Lower lobe of right lung (tissue), 2 donors: ENCODE measurements around the gene MAP2K4. TPM values are rescaled to one million over a fixed set of nuclear protein-coding genes. Genes with fewer than 3 reads are reported as not detected.

Source experiments
- ATAC-seq, 2 donors: fragments of 200-7000 bp; cut with Tn5 transposase; one replicate each; pipeline ENCODE4 v1.9.1; 2020 to 2022; ENCODE audit warnings: mild to moderate bottlenecking in 2 of 2, moderate library complexity in 2 of 2
- DNase-seq: peaks from one replicate; pipeline ENCODE4 v3.0.0-alpha.2; 2020
- H3K27ac ChIP-seq: fragments of 200-600 bp; one replicate; pipeline ENCODE4 v1.8.0; 2022
- H3K27me3 ChIP-seq: fragments of 200-600 bp; one replicate; pipeline ENCODE4 v1.8.0; 2022; ENCODE audit warnings: low read depth
- H3K36me3 ChIP-seq: fragments of 200-600 bp; one replicate; pipeline ENCODE4 v1.8.0; 2022; ENCODE audit warnings: mild to moderate bottlenecking
- H3K4me1 ChIP-seq: fragments of 200-600 bp; one replicate; pipeline ENCODE4 v1.8.0; 2022
- H3K4me3 ChIP-seq: fragments of 200-600 bp; one replicate; pipeline ENCODE4 v1.8.0; 2022; ENCODE audit warnings: mild to moderate bottlenecking
- H3K9me3 ChIP-seq: fragments of 200-600 bp; one replicate; pipeline ENCODE4 v1.8.0; 2022
- CTCF ChIP-seq: fragments of 200-600 bp; IDR thresholded peaks from one replicate; pipeline ENCODE4 v1.8.0; 2022; ENCODE audit warnings: antibody characterized with exemption, mild to moderate bottlenecking
- intact Hi-C: fragments of 100-400 bp; cut with DNase I; formaldehyde crosslinking; loops from one replicate; pipeline ENCODE4 v1.11.0; 2022
- total RNA-seq: library from RNA; stranded (reverse); fragmentation: NEBNext Ultra II Directional; extraction: Animal tissue kit (Norgen Biotek cat#: 25700); gene quantifications from one replicate; pipeline ENCODE4 v1.2.1, GENCODE V29; 2021
- donor health status: DM: no; HTN: yes; CAD: no; lungs with severe emphysema.

MAP2K4 gene
- total RNA-seq, 1 donor from 2014 or later, result 33.0 TPM

GRCh38 chr17:12057520-12057919 lies 36.8 kb downstream of the MAP2K4 start:
- Histone ChIP-seq H3K4me1 (no peaks in the 10 kb centered on the region), H3K4me3 (no peak overlapping the region), H3K9me3 (no peaks in the 10 kb centered on the region), H3K27ac (no peak overlapping the region), H3K27me3 (no peaks in the 10 kb centered on the region), H3K36me3 (no peaks in the 10 kb centered on the region)
- no peak for ATAC-seq
- intact Hi-C loops, result no loop called here
- no peak for DNase-seq
- no peak for TF ChIP-seq CTCF

GRCh38 chr17:12058535-12058934 lies 37.9 kb downstream of the MAP2K4 start:
- no peak overlapping the region for H3K4me3 ChIP-seq
- H3K4me1 ChIP-seq, result no peaks in the 10 kb centered on the region
- H3K27ac ChIP-seq, result no peak overlapping the region
- TF ChIP-seq CTCF, result no peak
- H3K27me3 ChIP-seq, result no peaks in the 10 kb centered on the region
- no peaks in the 10 kb centered on the region for H3K36me3 ChIP-seq
- intact Hi-C loops, result no loop called here
- no peaks in the 10 kb centered on the region for H3K9me3 ChIP-seq
- ATAC-seq, result no peak
- no peak for DNase-seq

- Histone ChIP-seq H3K27ac (no peak overlapping the region), H3K4me1 (no peaks in the 10 kb centered on the region), H3K36me3 (no peaks in the 10 kb centered on the region), H3K9me3 (no peaks in the 10 kb centered on the region), H3K27me3 (no peaks in the 10 kb centered on the region), H3K4me3 (no peak overlapping the region)
- intact Hi-C loops, result no loop called here
- ATAC-seq, result no peak
- no peak for TF ChIP-seq CTCF
- no peak for DNase-seq
Measured at GRCh38 chr17:12062249-12062648, 41.6 kb downstream of the MAP2K4 start.

- intact Hi-C loops, result no loop called here
- no peak for ATAC-seq
- H3K27me3 ChIP-seq, result no peaks in the 10 kb centered on the region
- H3K27ac ChIP-seq, result no peak overlapping the region
- no peak for TF ChIP-seq CTCF
- no peaks in the 10 kb centered on the region for H3K4me1 ChIP-seq
- DNase-seq, result no peak
- H3K4me3 ChIP-seq, result no peak overlapping the region
- H3K9me3 ChIP-seq, result no peaks in the 10 kb centered on the region
- no peaks in the 10 kb centered on the region for H3K36me3 ChIP-seq
Measured at GRCh38 chr17:12064395-12064794, 43.7 kb downstream of the MAP2K4 start.

GRCh38 chr17:12067485-12067884 lies 46.8 kb downstream of the MAP2K4 start:
- intact Hi-C loops, result no loop called here
- DNase-seq, result no peak
- no peak overlapping the region for H3K27ac ChIP-seq
- no peak for TF ChIP-seq CTCF
- no peak overlapping the region for H3K4me3 ChIP-seq
- no peaks in the 10 kb centered on the region for H3K9me3 ChIP-seq
- no peak for ATAC-seq
- peaks cover 4% of the 10 kb centered on the region for H3K36me3 ChIP-seq
- no peaks in the 10 kb centered on the region for H3K27me3 ChIP-seq
- no peaks in the 10 kb centered on the region for H3K4me1 ChIP-seq

- DNase-seq, result no peak
- H3K9me3 ChIP-seq, result no peaks in the 10 kb centered on the region
- no peak for ATAC-seq
- H3K4me1 ChIP-seq, result no peaks in the 10 kb centered on the region
- H3K27me3 ChIP-seq, result no peaks in the 10 kb centered on the region
- peaks cover 4% of the 10 kb centered on the region for H3K36me3 ChIP-seq
- H3K27ac ChIP-seq, result no peak overlapping the region
- no peak overlapping the region for H3K4me3 ChIP-seq
- TF ChIP-seq CTCF, result no peak
- intact Hi-C loops, result no loop called here
Measured at GRCh38 chr17:12068946-12069345, 48.3 kb downstream of the MAP2K4 start.
